ENCODE results near the gene RXRA.

DNA sequence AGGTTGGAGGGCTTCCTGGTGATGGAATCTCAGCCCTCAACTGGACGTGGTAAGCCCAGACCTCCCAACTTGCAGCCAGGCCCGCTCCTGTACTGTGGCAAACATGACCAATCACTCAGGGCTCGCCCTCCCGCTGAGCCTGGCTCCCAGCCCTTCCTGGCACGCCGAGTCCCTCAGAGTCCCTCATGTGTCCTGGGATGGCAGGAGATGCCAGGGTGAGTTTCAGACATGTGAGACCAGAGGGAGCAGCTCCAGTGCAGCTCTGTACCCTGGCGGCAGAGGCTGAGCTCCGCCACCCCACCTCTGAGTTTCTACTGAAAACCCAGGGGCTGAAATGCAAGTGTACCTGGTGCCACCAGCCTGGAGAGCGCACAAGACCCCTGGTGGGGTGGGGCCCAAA lies 42.0 kb upstream of the RXRA start:
- no peak for TF ChIP-seq EP300 (IDR thresholded peaks at IDR 0.05)
- no peak for TF ChIP-seq POLR2A (IDR thresholded peaks at IDR 0.05)

Data from tibial nerve (tissue), 3 donors.